Cardiac muscle cell (in vitro differentiated cells and primary cell): ENCODE data around the gene ATP13A2. TPM values are rescaled to one million over a fixed set of nuclear protein-coding genes. Genes with fewer than 3 reads are reported as not detected.

Source experiments
- DNase-seq, 2 donors: peaks; one replicate each; pipeline versions ENCODE4 v3.0.0 to v3.0.0-alpha.2; 2010 to 2017; ENCODE audit warnings: low read depth in 1 of 2, low spot score in 1 of 2
- H3K27ac ChIP-seq: fragments of 200-600 bp; sonication (generic); 2 replicates; pipeline ENCODE4 v1.5.1; 2016
- H3K27me3 ChIP-seq: fragments of 200-600 bp; sonication (generic); 2 replicates; pipeline ENCODE4 v1.6.0; 2016; ENCODE audit warnings: control low read depth
- H3K36me3 ChIP-seq: fragments of 200-600 bp; sonication (generic); 2 replicates; pipeline ENCODE4 v1.5.1; 2016; ENCODE audit warnings: control low read depth
- H3K4me1 ChIP-seq: fragments of 200-600 bp; sonication (generic); 2 replicates; pipeline ENCODE4 v1.8.1; 2017; ENCODE audit warnings: low read depth, mild to moderate bottlenecking, mixed run types
- H3K4me3 ChIP-seq: fragments of 200-600 bp; sonication (generic); 2 replicates; pipeline ENCODE4 v1.5.1; 2016; ENCODE audit warnings: mild to moderate bottlenecking
- H3K9me3 ChIP-seq: fragments of 200-600 bp; sonication (generic); 2 replicates; pipeline ENCODE4 v1.5.1; 2017; ENCODE audit warnings: low read depth, mild to moderate bottlenecking, control low read depth
- CTCF ChIP-seq: IDR thresholded peaks from 2 replicates; pipeline ENCODE4 v1.5.1; 2012; ENCODE audit warnings: low read depth, mild to moderate bottlenecking, low read length
- polyA plus RNA-seq: library from polyadenylated mRNA; unstranded; fragments of >200 nt; fragmentation: Nextera tagmentation; extraction: Ambion mirVana; gene quantifications from 2 replicates; pipeline ENCODE4 v1.2.1, GENCODE V29; 2016
- total RNA-seq: library from RNA; depleted of rRNA; stranded (reverse); fragments of >200 nt; gene quantifications from 2 replicates; pipeline ENCODE4 v1.2.3, GENCODE V29; 2016

The ATP13A2 gene
- total and polyA plus RNA-seq, 2 experiments from 2014 or later, result 44.7 to 76.8 TPM

GRCh38 chr1:16986962-16987361 is 24.8 kb downstream of the ATP13A2 start:
- Histone ChIP-seq H3K9me3 (no peaks in the 10 kb centered on the region), H3K4me1 (no peaks in the 10 kb centered on the region), H3K36me3 (no peaks in the 10 kb centered on the region), H3K27me3 (no peaks in the 10 kb centered on the region), H3K27ac (no peak overlapping the region), H3K4me3 (no peak overlapping the region)
- TF ChIP-seq CTCF, result peak; percentile 43
- DNase-seq, result peak in 1 of 2 donors; percentile 52

GRCh38 chr1:16986560-16986959 is 25.2 kb downstream of the ATP13A2 start:
- Histone ChIP-seq H3K9me3 (no peaks in the 10 kb centered on the region), H3K27ac (no peak overlapping the region), H3K36me3 (no peaks in the 10 kb centered on the region), H3K4me3 (no peak overlapping the region), H3K4me1 (no peaks in the 10 kb centered on the region), H3K27me3 (no peaks in the 10 kb centered on the region)
- DNase-seq, result no peak
- TF ChIP-seq CTCF, result no peak

GRCh38 chr1:16986113-16986512 is 25.6 kb downstream of the ATP13A2 start:
- Histone ChIP-seq H3K36me3 (no peaks in the 10 kb centered on the region), H3K27me3 (no peaks in the 10 kb centered on the region), H3K4me1 (no peaks in the 10 kb centered on the region), H3K9me3 (no peaks in the 10 kb centered on the region), H3K27ac (no peak overlapping the region), H3K4me3 (no peak overlapping the region)
- no peak for DNase-seq
- TF ChIP-seq CTCF, result no peak

- TF ChIP-seq CTCF, result no peak
- H3K4me3 ChIP-seq, result no peak overlapping the region
- H3K9me3 ChIP-seq, result no peaks in the 10 kb centered on the region
- no peaks in the 10 kb centered on the region for H3K36me3 ChIP-seq
- H3K27me3 ChIP-seq, result no peaks in the 10 kb centered on the region
- DNase-seq, result peak in 1 of 2 donors; percentile 96
- H3K4me1 ChIP-seq, result no peaks in the 10 kb centered on the region
- H3K27ac ChIP-seq, result no peak overlapping the region
These were observed 27.0 kb downstream of the ATP13A2 start for GRCh38 chr1:16984717-16985116.

GRCh38 chr1:16983649-16984048 is 28.1 kb downstream of the ATP13A2 start:
- no peaks in the 10 kb centered on the region for H3K27me3 ChIP-seq
- H3K4me3 ChIP-seq, result no peak overlapping the region
- no peaks in the 10 kb centered on the region for H3K36me3 ChIP-seq
- H3K9me3 ChIP-seq, result no peaks in the 10 kb centered on the region
- H3K27ac ChIP-seq, result no peak overlapping the region
- TF ChIP-seq CTCF, result no peak
- no peak for DNase-seq
- peaks cover 5% of the 10 kb centered on the region for H3K4me1 ChIP-seq

- H3K27ac ChIP-seq, result no peak overlapping the region
- no peak overlapping the region for H3K4me3 ChIP-seq
- no peaks in the 10 kb centered on the region for H3K9me3 ChIP-seq
- no peak for TF ChIP-seq CTCF
- no peak for DNase-seq
- no peaks in the 10 kb centered on the region for H3K36me3 ChIP-seq
- H3K27me3 ChIP-seq, result no peaks in the 10 kb centered on the region
- H3K4me1 ChIP-seq, result peaks cover 5% of the 10 kb centered on the region
These were observed 28.8 kb downstream of the ATP13A2 start for GRCh38 chr1:16982902-16983301.
